Adrenal gland (tissue), 12 donors: ENCODE data around the gene ATXN1. TPM values are rescaled to one million over a fixed set of nuclear protein-coding genes. Genes with fewer than 3 reads are reported as not detected.
"Not testable (repeated sequence)": the region's sequence is repeated elsewhere in the genome, so short reads cannot be mapped to it uniquely, and the experiment has no call there.

Experiments used
- DNase-seq, 7 donors: peaks; one replicate each; pipeline ENCODE4 v3.0.0-alpha.2; 2019 to 2020
- H3K27ac ChIP-seq, 5 donors: fragments of 200-600 bp; sonication (generic) in 4 of 5; 1 replicate in 3 of 5; 2 replicates in 2 of 5; pipeline versions ENCODE4 v1.5.1 to v1.8.0; 2016 to 2020; ENCODE audit warnings: mild to moderate bottlenecking in 1 of 5
- H3K27me3 ChIP-seq: fragments of 200-600 bp; 2 replicates; pipeline ENCODE4 v1.8.0; 2021
- H3K36me3 ChIP-seq, 2 donors: fragments of 200-600 bp; replicated peaks in 1 of 2; 1 replicate in 1 of 2; 2 replicates in 1 of 2; pipeline versions ENCODE4 v1.5.1 to v1.8.0; 2018 to 2022
- H3K4me1 ChIP-seq, 2 donors: fragments of 200-600 bp; replicated peaks in 1 of 2; 1 replicate in 1 of 2; 2 replicates in 1 of 2; pipeline versions ENCODE4 v1.5.1 to v1.8.0; 2018 to 2021
- H3K4me3 ChIP-seq, 4 donors: fragments of 200-600 bp; sonication (generic) in 3 of 4; one replicate each; pipeline ENCODE4 v1.5.1; 2016 to 2018
- H3K9me3 ChIP-seq, 3 donors: fragments of 200-600 bp; sonication (generic) in 1 of 3; replicated peaks in 1 of 3; 1 replicate in 2 of 3; 2 replicates in 1 of 3; pipeline versions ENCODE4 v1.5.1 to v1.8.0; 2016 to 2021
- POLR2A ChIP-seq, 2 donors: fragments of 450-650 bp; IDR thresholded peaks; one replicate each; pipeline ENCODE4 v1.6.1; 2017; ENCODE audit warnings: antibody characterized with exemption in 2 of 2, mild to moderate bottlenecking in 2 of 2, moderate library complexity in 1 of 2
- WGBS, 4 donors: extraction: QIAGEN DNeasy Blood & Tissue Kit in 2 of 4; methylation state at CpG; one replicate each; pipeline versions ENCODE4 v1.1.5 to v1.1.7; 2013 to 2017; 5-methylcytosine and 5-hydroxymethylcytosine counted together
- intact Hi-C, 2 donors: fragments of 100-400 bp; cut with DNase I; formaldehyde crosslinking; loops; one replicate each; pipeline versions ENCODE4 v1.14.1 to v1.15.0; 2022 to 2023
- polyA plus RNA-seq, 3 donors: library from polyadenylated mRNA; stranded (reverse); fragments of 200-250 nt in 2 of 3; fragments of 350-450 nt in 1 of 3; fragmentation: Illumina TruSeq in 1 of 3; extraction: RNeasy Lipid Tissue Mini Kit (QIAGEN cat#74804) in 1 of 3; gene quantifications; one replicate each; pipeline ENCODE4 v1.2.3, GENCODE V29; 2013 to 2014
- total RNA-seq, 9 donors: library from RNA; depleted of rRNA in 4 of 9; stranded (reverse); fragments of >200 nt in 4 of 9; fragments of 120-200 nt in 1 of 9; fragmentation: NEBNext Ultra II Directional in 1 of 9; extraction: Animal tissue kit (Norgen Biotek cat#: 25700) in 1 of 9; gene quantifications; one replicate each; pipeline versions ENCODE4 v1.1.0 to v1.2.4, GENCODE V29; 2013 to 2023
- TF ChIP-seq, protein P1 (sequence below), 6 experiments: fragments of 450-650 bp in 4 of 6; fragments of 200-600 bp in 2 of 6; sonication (generic) in 1 of 6; IDR thresholded peaks; 1 replicate in 5 of 6; 2 replicates in 1 of 6; pipeline versions ENCODE4 v1.5.1 to v1.8.0; 2016 to 2021; ENCODE audit warnings: antibody characterized with exemption in 6 of 6, mild to moderate bottlenecking in 2 of 6, moderate library complexity in 1 of 6
- donor health status: healthy with polysubstance abuse.
- donor health status: Bipolar disorder and iron deficiency.
- donor health status: DM: yes; HTN: yes; CAD: no.
- donor health status: DM: no; HTN: no; CAD: no.
- donor health status: DM: no; HTN: no; CAD: no.
- donor health status: DM: yes; HTN: yes; CAD: no.

ATXN1 gene
- total and polyA plus RNA-seq, 12 donors: 3.4 to 51.3 (median 25.4) TPM

DNA sequence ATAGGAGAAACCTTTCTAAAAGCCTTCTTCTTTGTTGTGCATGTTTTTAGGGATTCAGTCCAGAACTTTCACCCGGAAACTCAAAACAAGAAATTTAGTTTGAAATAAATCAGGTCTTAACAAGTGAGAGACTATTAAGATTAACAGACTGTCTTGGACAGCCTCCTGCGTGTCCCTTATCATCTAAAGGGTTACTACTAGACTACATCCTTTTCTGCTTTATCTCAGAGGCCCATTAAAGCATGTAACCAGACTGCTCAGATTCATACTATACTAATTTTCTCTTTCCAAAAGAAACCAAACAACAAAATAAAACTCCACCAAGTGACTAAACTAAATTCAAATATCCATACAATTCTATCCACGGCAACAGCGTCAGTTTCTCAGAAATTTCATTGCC, 349.1 kb downstream of the ATXN1 start:
- Histone ChIP-seq H3K36me3 (no peaks in the 10 kb centered on the region), H3K4me3 (no peak overlapping the region), H3K27ac (no peak overlapping the region), H3K27me3 (no peaks in the 10 kb centered on the region), H3K4me1 (no peaks in the 10 kb centered on the region), H3K9me3 (no peaks in the 10 kb centered on the region)
- TF ChIP-seq POLR2A (IDR thresholded peaks at IDR 0.05): no peak
- TF ChIP-seq, protein P1, sequence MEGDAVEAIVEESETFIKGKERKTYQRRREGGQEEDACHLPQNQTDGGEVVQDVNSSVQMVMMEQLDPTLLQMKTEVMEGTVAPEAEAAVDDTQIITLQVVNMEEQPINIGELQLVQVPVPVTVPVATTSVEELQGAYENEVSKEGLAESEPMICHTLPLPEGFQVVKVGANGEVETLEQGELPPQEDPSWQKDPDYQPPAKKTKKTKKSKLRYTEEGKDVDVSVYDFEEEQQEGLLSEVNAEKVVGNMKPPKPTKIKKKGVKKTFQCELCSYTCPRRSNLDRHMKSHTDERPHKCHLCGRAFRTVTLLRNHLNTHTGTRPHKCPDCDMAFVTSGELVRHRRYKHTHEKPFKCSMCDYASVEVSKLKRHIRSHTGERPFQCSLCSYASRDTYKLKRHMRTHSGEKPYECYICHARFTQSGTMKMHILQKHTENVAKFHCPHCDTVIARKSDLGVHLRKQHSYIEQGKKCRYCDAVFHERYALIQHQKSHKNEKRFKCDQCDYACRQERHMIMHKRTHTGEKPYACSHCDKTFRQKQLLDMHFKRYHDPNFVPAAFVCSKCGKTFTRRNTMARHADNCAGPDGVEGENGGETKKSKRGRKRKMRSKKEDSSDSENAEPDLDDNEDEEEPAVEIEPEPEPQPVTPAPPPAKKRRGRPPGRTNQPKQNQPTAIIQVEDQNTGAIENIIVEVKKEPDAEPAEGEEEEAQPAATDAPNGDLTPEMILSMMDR (IDR thresholded peaks at IDR 0.05): no peak
- intact Hi-C loops: loop anchor here in 1 of 2 donors (5.0 kb wide), 1 partner anchor 80 kb away; no protein-coding TSS in a partner anchor
- WGBS, 4 donors: 88 to 92% (median 90%) methylated on average over 4 of the region's 4 CpGs
- no peak for DNase-seq

DNA sequence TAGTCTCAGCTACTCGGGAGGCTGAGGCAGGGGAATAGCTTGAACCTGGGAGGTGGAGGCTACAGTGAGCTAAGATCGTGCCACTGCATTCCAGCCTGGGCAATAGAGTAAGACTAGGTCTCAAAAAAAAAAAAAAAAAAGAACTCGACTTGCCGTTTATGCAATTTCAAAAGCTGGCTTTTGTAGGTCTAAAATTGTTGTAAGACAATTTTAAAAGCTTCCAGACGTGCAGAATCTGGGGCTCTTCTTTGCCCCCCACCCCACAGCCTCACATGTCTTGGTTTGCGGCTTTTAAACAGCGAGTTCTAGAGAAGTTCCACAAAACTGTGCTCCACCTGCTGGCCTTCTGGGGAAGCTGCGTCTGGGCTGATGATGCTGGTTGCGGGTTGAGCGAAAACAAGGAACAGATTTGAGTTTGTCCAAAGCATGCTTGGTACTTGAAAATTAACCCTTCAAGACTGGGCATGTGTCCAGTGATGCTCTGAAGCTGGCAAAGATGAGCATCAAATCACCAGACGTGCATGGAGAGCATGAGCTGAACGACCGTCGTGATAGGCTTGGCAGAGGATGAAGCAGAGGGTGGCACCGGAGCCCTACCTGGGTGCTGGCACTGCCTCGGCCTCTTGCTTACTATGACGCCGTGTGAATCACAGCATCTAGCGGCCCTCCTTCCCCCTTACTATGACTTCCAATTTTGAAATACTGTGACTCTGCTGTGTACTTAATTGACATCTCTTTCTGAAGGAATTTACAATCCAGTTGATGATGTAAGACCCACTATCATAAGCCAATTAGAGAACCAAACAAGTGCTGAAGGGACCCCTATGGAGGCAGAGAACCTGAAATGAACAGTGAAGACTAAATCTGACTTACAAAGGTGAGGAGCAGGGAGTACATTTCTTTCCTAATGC, 351.5 kb downstream of the ATXN1 start:
- H3K4me1 ChIP-seq: peaks cover 0 to 5% of the 10 kb centered on the region in 2 donors
- H3K9me3 ChIP-seq: no peaks in the 10 kb centered on the region
- no peaks in the 10 kb centered on the region for H3K36me3 ChIP-seq
- TF ChIP-seq POLR2A (IDR thresholded peaks at IDR 0.05): no peak
- TF ChIP-seq, protein P1 (IDR thresholded peaks at IDR 0.05): peak; percentile 71 to 90 (median 78)
- no peak overlapping the region for H3K27ac ChIP-seq
- WGBS, 4 donors: 36 to 45% (median 42%) methylated on average over 19 of the region's 19 CpGs
- H3K27me3 ChIP-seq: no peaks in the 10 kb centered on the region
- peak; percentile 62 to 89 (median 72) for DNase-seq
- intact Hi-C loops: loop anchor here (5.0 to 10.0 kb wide), 2 partner anchors 77 to 165 kb away; no protein-coding TSS in a partner anchor
- H3K4me3 ChIP-seq: peak overlapping the region in 1 of 4 donors; percentile 23

DNA sequence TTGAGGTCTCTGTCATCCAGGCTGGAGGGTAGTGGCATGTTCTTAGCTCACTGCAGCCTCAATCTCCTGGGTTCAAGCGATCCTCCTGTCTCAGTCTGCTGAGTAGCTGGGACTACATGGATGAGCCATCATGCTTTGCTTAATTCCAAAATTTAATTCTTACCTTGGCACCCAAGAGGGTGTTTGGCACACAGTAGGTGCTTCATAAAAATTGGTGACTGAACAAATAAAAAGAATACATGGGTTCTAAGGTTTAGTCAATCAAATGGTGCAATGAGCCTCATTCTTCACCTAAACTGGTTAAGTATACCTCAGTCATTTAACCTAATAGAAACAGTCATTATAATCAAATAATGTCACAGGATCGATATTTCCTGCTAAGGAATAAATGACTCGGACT, 352.5 kb downstream of the ATXN1 start:
- Histone ChIP-seq H3K4me3 (no peak overlapping the region), H3K9me3 (no peaks in the 10 kb centered on the region), H3K4me1 (peaks cover 0 to 8% of the 10 kb centered on the region in 2 donors), H3K36me3 (no peaks in the 10 kb centered on the region), H3K27me3 (no peaks in the 10 kb centered on the region), H3K27ac (no peak overlapping the region)
- TF ChIP-seq POLR2A (IDR thresholded peaks at IDR 0.05): no peak
- TF ChIP-seq, protein P1 (IDR thresholded peaks at IDR 0.05): no peak
- WGBS, 4 donors: 90 to 95% (median 94%) methylated on average over 3 of the region's 3 CpGs
- intact Hi-C loops: loop anchor here in 1 of 2 donors (5.0 to 10.0 kb wide), 2 partner anchors 76 to 164 kb away; no protein-coding TSS in a partner anchor
- DNase-seq: no peak

DNA sequence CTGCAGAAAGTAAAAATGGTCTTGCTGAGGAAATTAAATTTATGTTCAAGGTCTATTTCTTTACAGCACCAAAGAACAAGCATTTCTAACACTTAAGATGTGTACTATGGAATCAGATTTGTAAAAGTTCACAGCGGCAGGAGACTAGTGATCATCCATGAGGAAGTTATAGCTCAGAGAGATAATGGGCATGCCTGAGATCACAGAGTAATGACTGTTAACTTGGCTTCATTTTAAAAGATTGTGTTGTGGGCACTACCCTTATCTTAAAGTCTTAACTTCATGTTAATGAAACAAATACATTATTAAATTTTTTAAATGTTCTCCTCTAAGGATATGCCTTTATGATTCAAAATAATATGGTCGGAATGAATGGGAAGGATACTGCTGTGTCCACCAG, 354.3 kb downstream of the ATXN1 start:
- TF ChIP-seq POLR2A (IDR thresholded peaks at IDR 0.05): no peak
- TF ChIP-seq, protein P1 (IDR thresholded peaks at IDR 0.05): no peak
- intact Hi-C loops: loop anchor here in 1 of 2 donors (5.0 to 10.0 kb wide), 2 partner anchors 75 to 162 kb away; no protein-coding TSS in a partner anchor
- no peaks in the 10 kb centered on the region for H3K27me3 ChIP-seq
- H3K9me3 ChIP-seq: no peaks in the 10 kb centered on the region
- no peak overlapping the region for H3K4me3 ChIP-seq
- H3K27ac ChIP-seq: peak overlapping the region in 1 of 5 donors; percentile 0
- no peaks in the 10 kb centered on the region for H3K36me3 ChIP-seq
- WGBS, 4 donors: 78 to 94% (median 90%) methylated on average over 2 of the region's 2 CpGs
- no peak for DNase-seq
- peaks cover 0 to 25% of the 10 kb centered on the region in 2 donors for H3K4me1 ChIP-seq

GRCh38 chr6:16406538-16406937, 354.7 kb downstream of the ATXN1 start:
- H3K27ac ChIP-seq: peak overlapping the region in 2 of 5 donors; percentile 0 to 36
- H3K4me3 ChIP-seq, H3K9me3 ChIP-seq, H3K27me3 ChIP-seq, H3K36me3 ChIP-seq, DNase-seq: not testable (repeated sequence)
- 81 to 83% (median 82%) methylated on average over 4 of the region's 4 CpGs for WGBS, 4 donors
- peaks cover 0 to 27% of the 10 kb centered on the region in 2 donors for H3K4me1 ChIP-seq
- intact Hi-C loops: loop anchor here in 1 of 2 donors (5.0 to 10.0 kb wide), 2 partner anchors 74 to 162 kb away; no protein-coding TSS in a partner anchor
